ENCODE data around the gene INPP5K.

The INPP5K gene

GRCh38 chr17:1490643-1491442 lies 25.6 kb downstream of the INPP5K start:
- DNase-seq (ENCODE audit: low read depth), result no peak
- peak overlapping the region; percentile 72 for H3K4me3 ChIP-seq (ENCODE audit: low read depth, low read length)
- no peak for TF ChIP-seq CTCF (conservative IDR thresholded peaks at IDR 0.05; ENCODE audit: low read depth, low read length)

GRCh38 chr17:1488826-1489270 lies 27.6 kb downstream of the INPP5K start:
- no peak for TF ChIP-seq CTCF (conservative IDR thresholded peaks at IDR 0.05; ENCODE audit: low read depth, low read length)
- H3K4me3 ChIP-seq (ENCODE audit: low read depth, low read length), result peak overlapping the region; percentile 62
- DNase-seq (ENCODE audit: low read depth), result no peak

- peak overlapping the region; percentile 62 for H3K4me3 ChIP-seq (ENCODE audit: low read depth, low read length)
- DNase-seq (ENCODE audit: low read depth), result peak; percentile 87
- TF ChIP-seq CTCF (conservative IDR thresholded peaks at IDR 0.05; ENCODE audit: low read depth, low read length), result no peak
These were observed 28.2 kb downstream of the INPP5K start for GRCh38 chr17:1487939-1488825.

- H3K4me3 ChIP-seq (ENCODE audit: low read depth, low read length), result peak overlapping the region; percentile 17
- DNase-seq (ENCODE audit: low read depth), result peak; percentile 40
- TF ChIP-seq CTCF (conservative IDR thresholded peaks at IDR 0.05; ENCODE audit: low read depth, low read length), result no peak
These were observed 29.4 kb downstream of the INPP5K start for GRCh38 chr17:1486802-1487695.

- peak; percentile 41 for DNase-seq (ENCODE audit: low read depth)
- H3K4me3 ChIP-seq (ENCODE audit: low read depth, low read length), result peak overlapping the region; percentile 69
- TF ChIP-seq CTCF (conservative IDR thresholded peaks at IDR 0.05; ENCODE audit: low read depth, low read length), result no peak
These were observed 30.7 kb downstream of the INPP5K start for GRCh38 chr17:1485423-1486376.

Measured in choroid plexus epithelial cell (primary cell).